ENCODE measurements around the gene LHFPL5. TPM values are rescaled to one million over a fixed set of nuclear protein-coding genes. Genes with fewer than 3 reads are reported as not detected.

LHFPL5 gene
- total RNA-seq, 4 donors from 2014 or later = not detected

DNA sequence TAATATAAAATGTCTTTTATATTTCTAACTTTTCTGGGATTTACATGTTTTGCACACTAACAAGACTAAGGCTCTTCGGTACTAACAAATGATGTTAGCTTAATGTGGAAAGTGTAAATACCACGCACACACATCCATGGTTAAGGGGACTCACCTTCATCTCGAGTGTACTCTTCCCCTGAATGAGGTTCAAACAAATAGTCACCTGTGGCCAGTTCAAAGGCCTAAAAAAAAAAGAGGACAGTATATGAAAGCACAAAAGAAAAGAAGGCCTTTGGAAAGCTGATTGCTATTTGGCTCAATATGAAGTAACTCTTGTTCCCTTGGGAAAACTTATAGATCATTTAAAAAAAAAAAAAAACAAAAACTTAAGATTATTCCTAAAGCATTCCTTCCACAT lies 37.2 kb downstream of the LHFPL5 start:
- TF ChIP-seq, protein P1, sequence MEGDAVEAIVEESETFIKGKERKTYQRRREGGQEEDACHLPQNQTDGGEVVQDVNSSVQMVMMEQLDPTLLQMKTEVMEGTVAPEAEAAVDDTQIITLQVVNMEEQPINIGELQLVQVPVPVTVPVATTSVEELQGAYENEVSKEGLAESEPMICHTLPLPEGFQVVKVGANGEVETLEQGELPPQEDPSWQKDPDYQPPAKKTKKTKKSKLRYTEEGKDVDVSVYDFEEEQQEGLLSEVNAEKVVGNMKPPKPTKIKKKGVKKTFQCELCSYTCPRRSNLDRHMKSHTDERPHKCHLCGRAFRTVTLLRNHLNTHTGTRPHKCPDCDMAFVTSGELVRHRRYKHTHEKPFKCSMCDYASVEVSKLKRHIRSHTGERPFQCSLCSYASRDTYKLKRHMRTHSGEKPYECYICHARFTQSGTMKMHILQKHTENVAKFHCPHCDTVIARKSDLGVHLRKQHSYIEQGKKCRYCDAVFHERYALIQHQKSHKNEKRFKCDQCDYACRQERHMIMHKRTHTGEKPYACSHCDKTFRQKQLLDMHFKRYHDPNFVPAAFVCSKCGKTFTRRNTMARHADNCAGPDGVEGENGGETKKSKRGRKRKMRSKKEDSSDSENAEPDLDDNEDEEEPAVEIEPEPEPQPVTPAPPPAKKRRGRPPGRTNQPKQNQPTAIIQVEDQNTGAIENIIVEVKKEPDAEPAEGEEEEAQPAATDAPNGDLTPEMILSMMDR (IDR thresholded peaks at IDR 0.05) = no peak
- no peak for TF ChIP-seq POLR2A (IDR thresholded peaks at IDR 0.05)
- Histone ChIP-seq H3K9me3 (no peaks in the 10 kb centered on the region), H3K27me3 (no peaks in the 10 kb centered on the region), H3K4me3 (no peak overlapping the region), H3K27ac (no peak overlapping the region), H3K4me1 (no peaks in the 10 kb centered on the region), H3K36me3 (peaks cover 0 to 98% (median 0%) of the 10 kb centered on the region in 3 donors)
- intact Hi-C loops (cut with DNase I) = no loop called here
- no peak for DNase-seq
- 91 to 92% methylated on average over 3 of the region's 3 CpGs for WGBS, 2 donors

DNA sequence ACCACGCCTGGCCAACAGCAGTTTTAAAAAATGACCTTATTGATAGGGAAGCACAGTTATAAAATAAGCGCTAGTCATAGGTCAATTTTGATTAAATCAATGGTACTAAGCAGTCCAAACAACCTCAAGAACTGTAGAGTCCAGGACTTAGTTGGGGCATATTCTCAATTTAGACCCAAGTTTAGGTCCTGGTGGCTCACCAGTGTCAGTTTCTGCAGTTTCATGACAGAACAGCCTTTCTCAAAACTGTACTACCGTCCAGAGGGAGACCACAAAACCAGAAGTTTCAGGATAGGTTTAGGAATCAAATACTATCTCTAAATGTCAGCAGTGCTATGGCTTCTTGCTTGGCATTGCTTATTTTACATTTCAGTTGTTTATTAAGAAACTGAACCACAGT lies 39.1 kb downstream of the LHFPL5 start:
- H3K27me3 ChIP-seq = no peaks in the 10 kb centered on the region
- no peaks in the 10 kb centered on the region for H3K4me1 ChIP-seq
- WGBS, 2 donors = 83 to 96% methylated on average over 2 to 3 of the region's 3 CpGs
- peaks cover 0 to 8% (median 0%) of the 10 kb centered on the region in 3 donors for H3K9me3 ChIP-seq
- no peak overlapping the region for H3K27ac ChIP-seq
- intact Hi-C loops (cut with DNase I) = no loop called here
- TF ChIP-seq, protein P1 (IDR thresholded peaks at IDR 0.05) = no peak
- no peak for TF ChIP-seq POLR2A (IDR thresholded peaks at IDR 0.05)
- H3K4me3 ChIP-seq = no peak overlapping the region
- DNase-seq = no peak
- H3K36me3 ChIP-seq = peaks cover 0 to 96% (median 0%) of the 10 kb centered on the region in 3 donors

DNA sequence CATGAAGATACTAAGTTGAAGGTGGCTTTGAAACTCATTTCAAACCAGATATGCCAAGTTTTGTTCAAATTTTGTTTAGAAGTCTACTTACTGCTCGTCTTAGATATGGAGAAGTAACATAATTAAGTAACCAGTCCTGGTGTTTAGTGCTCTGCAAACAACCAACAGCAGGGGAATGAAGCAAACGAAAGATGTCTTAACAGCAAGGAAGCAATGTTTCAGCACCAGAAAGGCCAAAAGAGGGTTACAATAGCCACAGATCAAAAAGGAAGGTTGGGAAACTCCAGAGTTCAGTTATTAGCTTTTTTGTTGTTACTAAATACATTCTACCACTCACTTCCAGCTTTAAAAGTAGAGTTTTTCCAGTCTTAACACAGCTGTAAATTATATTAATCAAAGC lies 45.1 kb downstream of the LHFPL5 start:
- no peak overlapping the region for H3K4me3 ChIP-seq
- WGBS, 2 donors = 69% methylated on average over 2 of the region's 2 CpGs
- peaks cover 0 to 8% (median 0%) of the 10 kb centered on the region in 3 donors for H3K9me3 ChIP-seq
- no peaks in the 10 kb centered on the region for H3K27me3 ChIP-seq
- H3K27ac ChIP-seq = no peak overlapping the region
- TF ChIP-seq POLR2A (IDR thresholded peaks at IDR 0.05) = no peak
- TF ChIP-seq, protein P1 (IDR thresholded peaks at IDR 0.05) = no peak
- peaks cover 5 to 99% (median 5%) of the 10 kb centered on the region in 3 donors for H3K36me3 ChIP-seq
- DNase-seq = no peak
- intact Hi-C loops (cut with DNase I) = no loop called here
- no peaks in the 10 kb centered on the region for H3K4me1 ChIP-seq

DNA sequence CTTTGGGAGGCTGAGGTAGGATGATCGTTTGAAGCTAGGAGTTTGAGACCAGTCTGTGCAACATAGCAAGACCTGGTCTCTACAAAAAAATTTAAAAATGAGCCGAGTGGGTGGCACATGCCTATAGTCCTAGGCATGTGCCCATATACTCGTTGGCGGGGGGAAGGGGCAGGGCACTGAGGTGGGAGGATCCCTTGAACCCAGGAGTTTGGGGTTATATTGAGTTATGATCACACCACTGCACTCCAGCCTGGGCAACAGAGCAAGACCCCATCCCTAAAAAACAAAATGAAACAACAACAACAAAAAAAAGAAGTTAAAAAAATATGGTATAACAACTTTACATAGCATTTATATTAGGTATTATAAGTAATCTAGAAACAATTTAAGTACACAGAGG lies 47.8 kb downstream of the LHFPL5 start:
- Histone ChIP-seq H3K27me3 (no peaks in the 10 kb centered on the region), H3K4me1 (no peaks in the 10 kb centered on the region), H3K36me3 (peaks cover 5 to 98% (median 15%) of the 10 kb centered on the region in 3 donors), H3K27ac (no peak overlapping the region), H3K9me3 (peaks cover 0 to 7% (median 0%) of the 10 kb centered on the region in 3 donors), H3K4me3 (no peak overlapping the region)
- intact Hi-C loops (cut with DNase I) = no loop called here
- 87 to 95% methylated on average over 4 of the region's 4 CpGs for WGBS, 2 donors
- no peak for DNase-seq
- TF ChIP-seq, protein P1 (IDR thresholded peaks at IDR 0.05) = no peak
- no peak for TF ChIP-seq POLR2A (IDR thresholded peaks at IDR 0.05)

DNA sequence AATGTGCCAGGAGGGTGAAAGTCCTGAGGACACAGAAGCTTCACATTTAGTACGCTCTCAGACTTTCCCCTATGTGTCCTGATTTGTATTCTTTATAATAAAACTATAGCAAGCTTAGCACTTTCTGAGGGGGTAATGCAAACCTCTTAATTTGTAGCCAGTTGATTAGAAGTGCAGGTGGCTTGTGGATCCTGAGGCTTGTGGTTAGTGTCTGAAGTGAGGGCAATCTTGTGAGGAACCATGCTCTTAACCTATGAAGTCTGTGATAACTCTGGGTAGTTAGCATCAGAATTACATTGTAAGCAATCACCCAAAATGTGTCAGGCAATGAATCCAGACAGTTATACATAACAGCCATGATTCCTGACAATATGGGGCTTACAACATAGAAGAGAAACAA lies 51.1 kb downstream of the LHFPL5 start:
- Histone ChIP-seq H3K4me3 (no peak overlapping the region), H3K27me3 (no peaks in the 10 kb centered on the region), H3K36me3 (peaks cover 6 to 98% (median 15%) of the 10 kb centered on the region in 3 donors), H3K4me1 (no peaks in the 10 kb centered on the region), H3K27ac (no peak overlapping the region), H3K9me3 (no peaks in the 10 kb centered on the region)
- DNase-seq = no peak
- intact Hi-C loops (cut with DNase I) = no loop called here
- 88 to 100% methylated on average over 1 of the region's 1 CpG for WGBS, 2 donors
- TF ChIP-seq POLR2A (IDR thresholded peaks at IDR 0.05) = no peak

DNA sequence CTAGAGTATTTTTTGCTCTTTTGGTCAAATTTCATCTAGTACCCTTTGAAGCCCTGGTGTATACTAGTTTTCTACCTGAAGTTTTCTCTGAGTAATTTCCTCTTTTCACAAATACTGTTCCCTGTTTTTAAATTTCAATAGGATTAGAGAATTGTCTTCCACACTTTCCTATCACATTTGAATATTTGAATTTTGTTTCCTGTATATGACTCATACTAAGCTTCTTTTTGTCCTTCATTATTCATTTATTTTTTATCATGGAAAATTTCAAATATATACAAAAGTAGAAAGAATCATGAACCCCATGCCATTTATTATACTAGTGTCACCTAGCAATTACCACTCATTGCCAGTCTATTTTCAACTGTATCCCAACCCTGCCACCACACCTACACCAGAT lies 52.7 kb downstream of the LHFPL5 start:
- H3K4me1 ChIP-seq = no peaks in the 10 kb centered on the region
- intact Hi-C loops (cut with DNase I) = no loop called here

More for the DNA sequence above, 52.7 kb downstream of the LHFPL5 start:
- DNase-seq = no peak
- no peak for TF ChIP-seq POLR2A (IDR thresholded peaks at IDR 0.05)
- TF ChIP-seq, protein P1 (IDR thresholded peaks at IDR 0.05) = no peak
- Histone ChIP-seq H3K4me3 (no peak overlapping the region), H3K27me3 (no peaks in the 10 kb centered on the region), H3K27ac (no peak overlapping the region), H3K9me3 (no peaks in the 10 kb centered on the region), H3K36me3 (peaks cover 3 to 96% (median 15%) of the 10 kb centered on the region in 3 donors)

All from esophagus squamous epithelium (tissue), 5 donors.